GM18498 (cell line): ENCODE measurements around the gene POLR2B.
A peak's percentile ranks its signal among the peaks of the same experiment; 100 is the strongest.
"Not testable (repeated sequence)": the region's sequence is repeated elsewhere in the genome, so short reads cannot be mapped to it uniquely, and the experiment has no call there.

Experiments used
- ATAC-seq: cut with Tn5 transposase; IDR thresholded peaks from one replicate; pipeline ENCODE4 v1.9.1; 2021; ENCODE audit warnings: mild to moderate bottlenecking, moderate library complexity; ENCODE audit not compliant: unreplicated experiment

POLR2B gene

GRCh38 chr4:56978750-56979303, at the start of gene POLR2B:
TSS of gene POLR2B (plus strand) at chr4:56978896. CDS start at chr4:56978986, 90 bp downstream.
- ATAC-seq, result peak; percentile 49

- no peak for ATAC-seq
These were observed 48.1 kb upstream of the POLR2B start for GRCh38 chr4:56930638-56931037.

GRCh38 chr4:56931924-56932323, 46.8 kb upstream of the POLR2B start:
- no peak for ATAC-seq

GRCh38 chr4:56937262-56937661, 41.4 kb upstream of the POLR2B start:
- ATAC-seq, result no peak

GRCh38 chr4:56939826-56940225, 38.9 kb upstream of the POLR2B start:
- not testable (repeated sequence) for ATAC-seq

GRCh38 chr4:56940403-56940802, 38.3 kb upstream of the POLR2B start:
- no peak for ATAC-seq

- ATAC-seq, result no peak
These were observed 37.7 kb upstream of the POLR2B start for GRCh38 chr4:56940971-56941370.

GRCh38 chr4:56941403-56941802, 37.3 kb upstream of the POLR2B start:
- ATAC-seq, result no peak

GRCh38 chr4:56953680-56954520, 24.8 kb upstream of the POLR2B start:
- ATAC-seq, result no peak

GRCh38 chr4:56958111-56958517, 20.6 kb upstream of the POLR2B start:
- ATAC-seq, result no peak

- no peak for ATAC-seq
These were observed 19.6 kb upstream of the POLR2B start for GRCh38 chr4:56959100-56959499.

- no peak for ATAC-seq
These were observed 17.6 kb upstream of the POLR2B start for GRCh38 chr4:56961107-56961500.

- no peak for ATAC-seq
These were observed 7.3 kb upstream of the POLR2B start for GRCh38 chr4:56971383-56971782.

- ATAC-seq, result no peak
These were observed 6.3 kb upstream of the POLR2B start for GRCh38 chr4:56972389-56972788.

GRCh38 chr4:56972809-56973208, 5.9 kb upstream of the POLR2B start:
- ATAC-seq, result no peak

- no peak for ATAC-seq
These were observed 5.4 kb upstream of the POLR2B start for GRCh38 chr4:56973336-56973735.

GRCh38 chr4:56976283-56976836, 2.3 kb upstream of the POLR2B start:
- no peak for ATAC-seq

- peak; percentile 37 for ATAC-seq
These were observed 1.8 kb upstream of the POLR2B start for GRCh38 chr4:56976837-56977320.

GRCh38 chr4:56977321-56978012, 1.2 kb upstream of the POLR2B start, which contains the start of gene NOA1:
TSS of gene NOA1 (minus strand) at chr4:56977606. CDS start at chr4:56977585, 21 bp downstream.
- peak; percentile 85 for ATAC-seq

- no peak for ATAC-seq
These were observed 851 bp downstream of the POLR2B start for GRCh38 chr4:56979421-56980072.

GRCh38 chr4:56981795-56982201, 3.1 kb downstream of the POLR2B start:
- ATAC-seq, result no peak
